Calu3 (cell line): Measurements from ENCODE around the gene PIGQ. TPM values are rescaled to one million over a fixed set of nuclear protein-coding genes. Genes with fewer than 3 reads are reported as not detected.

Experiments
- BruUV-seq: library from RNA; stranded (reverse); fragments of 400-500 nt; replicated peaks from 2 replicates; lab custom pipeline; 2021; lab: Mats Ljungman, UMichigan
- CTCF ChIA-PET: fragments of 300-600 bp; sonication (Branson Sonifier 250); formaldehyde crosslinking; loops from one replicate; lab custom pipeline; 2022; ENCODE audit warnings: antibody characterized with exemption; lab: Charles Lee
- DNase-seq: peaks from one replicate; pipeline ENCODE4 v3.0.0; 2022
- H3K27ac Mint-ChIP-seq: one replicate; pipeline ENCODE4 v1.8.0; 2022; ENCODE audit warnings: mixed read lengths; ENCODE audit not compliant: unreplicated experiment
- H3K27me3 Mint-ChIP-seq: one replicate; pipeline ENCODE4 v1.8.0; 2022; ENCODE audit warnings: mixed read lengths; ENCODE audit not compliant: unreplicated experiment
- H3K36me3 Mint-ChIP-seq: one replicate; pipeline ENCODE4 v1.8.0; 2022; ENCODE audit warnings: mild to moderate bottlenecking, moderate library complexity, mixed read lengths; ENCODE audit not compliant: insufficient read depth, unreplicated experiment
- H3K4me1 Mint-ChIP-seq: one replicate; pipeline ENCODE4 v1.8.0; 2022; ENCODE audit warnings: mild to moderate bottlenecking, low read depth, mixed read lengths; ENCODE audit not compliant: unreplicated experiment
- H3K4me3 Mint-ChIP-seq: one replicate; pipeline ENCODE4 v1.8.0; 2022; ENCODE audit warnings: mild to moderate bottlenecking, low read depth, moderate library complexity, mixed read lengths; ENCODE audit not compliant: unreplicated experiment
- H3K9me3 Mint-ChIP-seq: one replicate; pipeline ENCODE4 v1.8.0; 2022; ENCODE audit warnings: low read depth, mixed read lengths; ENCODE audit not compliant: unreplicated experiment
- CTCF ChIP-seq: fragments of 200-600 bp; IDR thresholded peaks from one replicate; pipeline ENCODE4 v1.8.0; 2022; ENCODE audit warnings: antibody characterized with exemption; ENCODE audit not compliant: unreplicated experiment
- intact Hi-C: fragments of 100-400 bp; cut with micrococcal nuclease; formaldehyde crosslinking; loops from one replicate; pipeline ENCODE4 v1.10.0; 2022; ENCODE audit not compliant: unreplicated experiment
- total RNA-seq: library from RNA; stranded (reverse); gene quantifications from 2 replicates; pipeline ENCODE4 v1.2.3, GENCODE V29; 2022

The PIGQ gene
- total RNA-seq, 1 experiment from 2014 or later: 101 TPM

GRCh38 chr16:560204-560700, 9.5 kb upstream of the PIGQ start, which contains the start of gene PRR35:
PRR35 (plus strand) TSS chr16:560394; CDS start chr16:563295, 2,901 bp downstream.
- DNase-seq: no peak
- Mint-ChIP-seq H3K9me3 (no peaks in the 10 kb centered on the region), H3K4me1 (no peaks in the 10 kb centered on the region), H3K27me3 (peaks cover 69% of the 10 kb centered on the region), H3K27ac (no peak within 1 kb of the TSS), H3K36me3 (peaks cover 4% of the 10 kb centered on the region), H3K4me3 (no peak within 1 kb of the TSS)
- CTCF ChIA-PET: no interaction called here
- no peak for TF ChIP-seq CTCF
- intact Hi-C loops: no loop called here
- BruUV-seq: no TSS peak

- intact Hi-C loops: no loop called here
- no peak for TF ChIP-seq CTCF
- H3K27ac Mint-ChIP-seq: no peak overlapping the region
- peaks cover 4% of the 10 kb centered on the region for H3K36me3 Mint-ChIP-seq
- peaks cover 76% of the 10 kb centered on the region for H3K27me3 Mint-ChIP-seq
- CTCF ChIA-PET: no interaction called here
- H3K4me3 Mint-ChIP-seq: no peak overlapping the region
- no TSS peak for BruUV-seq
- no peak for DNase-seq
- H3K9me3 Mint-ChIP-seq: no peaks in the 10 kb centered on the region
- no peaks in the 10 kb centered on the region for H3K4me1 Mint-ChIP-seq
These were observed 8.9 kb upstream of the PIGQ start for GRCh38 chr16:560701-561412.

GRCh38 chr16:561413-561794, 8.4 kb upstream of the PIGQ start:
- DNase-seq: no peak
- peaks cover 81% of the 10 kb centered on the region for H3K27me3 Mint-ChIP-seq
- H3K9me3 Mint-ChIP-seq: no peaks in the 10 kb centered on the region
- TF ChIP-seq CTCF: no peak
- no peak overlapping the region for H3K27ac Mint-ChIP-seq
- intact Hi-C loops: no loop called here
- peaks cover 3% of the 10 kb centered on the region for H3K36me3 Mint-ChIP-seq
- CTCF ChIA-PET: no interaction called here
- no peaks in the 10 kb centered on the region for H3K4me1 Mint-ChIP-seq
- no TSS peak for BruUV-seq
- H3K4me3 Mint-ChIP-seq: no peak overlapping the region

- TF ChIP-seq CTCF: no peak
- intact Hi-C loops: no loop called here
- Mint-ChIP-seq H3K36me3 (no peaks in the 10 kb centered on the region), H3K4me3 (no peak overlapping the region), H3K27me3 (peaks cover 76% of the 10 kb centered on the region), H3K4me1 (no peaks in the 10 kb centered on the region), H3K9me3 (no peaks in the 10 kb centered on the region), H3K27ac (no peak overlapping the region)
- CTCF ChIA-PET: interaction anchor here (0.6 kb wide), 1 partner anchor 23 kb away, joined by 3 read pairs; no protein-coding TSS in a partner anchor
- DNase-seq: no peak
- no TSS peak for BruUV-seq
These were observed 7.5 kb upstream of the PIGQ start for GRCh38 chr16:561957-562938.
